B cell (primary cell): ENCODE measurements around the gene VAV2. TPM values are rescaled to one million over a fixed set of nuclear protein-coding genes. Genes with fewer than 3 reads are reported as not detected.

Source experiments
- ATAC-seq: fragments of 200-7000 bp; cut with Tn5 transposase; one replicate; pipeline ENCODE4 v1.10.0; 2021; ENCODE audit warnings: low read depth, mild to moderate bottlenecking, moderate number of reproducible peaks, moderate library complexity
- CTCF ChIA-PET: fragments of 350-600 bp; sonication (Branson Sonifier 250); formaldehyde crosslinking; loops from one replicate; lab custom pipeline; 2021; ENCODE audit warnings: antibody characterized with exemption, inconsistent platforms; lab: Charles Lee
- POLR2A ChIA-PET: fragments of 350-600 bp; sonication (Branson Sonifier 250); formaldehyde crosslinking; loops from one replicate; lab custom pipeline; 2021; ENCODE audit warnings: antibody characterized with exemption; lab: Charles Lee
- DNase-seq: peaks from one replicate; pipeline ENCODE4 v3.0.0; 2013
- H2AFZ ChIP-seq: 2 replicates; pipeline ENCODE4 v1.6.1; 2012; ENCODE audit warnings: mild to moderate bottlenecking, low read depth, low read length; ENCODE audit not compliant: insufficient read depth, poor library complexity, severe bottlenecking
- H3K27ac ChIP-seq, 2 donors: 1 replicate in 1 of 2; 2 replicates in 1 of 2; pipeline ENCODE4 v1.5.1; 2012 to 2013; ENCODE audit warnings: low read length in 2 of 2, mild to moderate bottlenecking in 2 of 2, moderate library complexity in 1 of 2
- H3K27me3 ChIP-seq, 4 experiments: fragments of 200-600 bp in 1 of 4; sonication (generic) in 1 of 4; replicated peaks in 1 of 4; 1 replicate in 2 of 4; 2 replicates in 2 of 4; pipeline versions ENCODE4 v1.6.1 to v1.7.0; 2013 to 2016; ENCODE audit warnings: low read length in 3 of 4, mild to moderate bottlenecking in 2 of 4, mixed read lengths in 1 of 4, moderate library complexity in 1 of 4; ENCODE audit not compliant: insufficient read depth in 4 of 4, control insufficient read depth in 3 of 4; ENCODE audit errors: control extremely low read depth in 1 of 4
- H3K36me3 ChIP-seq, 2 experiments: replicated peaks in 1 of 2; 1 replicate in 1 of 2; 2 replicates in 1 of 2; pipeline versions ENCODE4 v1.6.1 to v1.7.1; 2013; ENCODE audit warnings: low read length in 1 of 2; ENCODE audit not compliant: insufficient read depth in 2 of 2, control insufficient read depth in 1 of 2; ENCODE audit errors: control extremely low read depth in 1 of 2, extremely low read depth in 1 of 2
- H3K4me1 ChIP-seq, 2 donors: fragments of 200-600 bp in 1 of 2; sonication (generic) in 1 of 2; 1 replicate in 1 of 2; 2 replicates in 1 of 2; pipeline versions ENCODE4 v1.5.1 to v1.6.1; 2013 to 2017; ENCODE audit warnings: low read length in 2 of 2; ENCODE audit not compliant: control insufficient read depth in 2 of 2, insufficient read depth in 2 of 2
- H3K4me2 ChIP-seq: replicated peaks from 2 replicates; pipeline ENCODE3; 2012; ENCODE audit warnings: mild to moderate bottlenecking, low read depth, low read length; ENCODE audit not compliant: poor library complexity, severe bottlenecking
- H3K4me3 ChIP-seq, 5 experiments: fragments of 200-600 bp in 1 of 5; sonication (generic) in 1 of 5; 1 replicate in 3 of 5; 2 replicates in 2 of 5; pipeline versions ENCODE4 v1.5.1 to v1.7.0; 2011 to 2016; ENCODE audit warnings: low read length in 4 of 5, mild to moderate bottlenecking in 4 of 5, low read depth in 2 of 5, control low read depth in 1 of 5, moderate library complexity in 1 of 5; ENCODE audit not compliant: insufficient read depth in 1 of 5; ENCODE audit errors: control extremely low read depth in 1 of 5, extremely low read depth in 1 of 5
- H3K79me2 ChIP-seq: fragments of 200-600 bp; sonication (generic); one replicate; pipeline ENCODE4 v1.6.0; 2016; ENCODE audit warnings: low read length; ENCODE audit not compliant: control insufficient read depth, insufficient read depth
- H3K9ac ChIP-seq: fragments of 200-600 bp; sonication (generic); 2 replicates; pipeline ENCODE4 v1.6.1; 2017; ENCODE audit warnings: mild to moderate bottlenecking, low read length, moderate library complexity
- H3K9me3 ChIP-seq, 3 donors: one replicate each; pipeline versions ENCODE4 v1.6.1 to v1.7.1; 2013; ENCODE audit warnings: low read length in 2 of 3; ENCODE audit not compliant: control insufficient read depth in 2 of 3, insufficient read depth in 1 of 3; ENCODE audit errors: control extremely low read depth in 1 of 3
- H4K20me1 ChIP-seq: 2 replicates; pipeline ENCODE4 v1.6.0; 2012; ENCODE audit warnings: mild to moderate bottlenecking, low read length; ENCODE audit not compliant: insufficient read depth, control insufficient read depth, poor library complexity, severe bottlenecking
- H3K27ac Mint-ChIP-seq: one replicate; pipeline ENCODE4 v1.8.0; 2021; ENCODE audit warnings: mixed read lengths
- H3K27me3 Mint-ChIP-seq: one replicate; pipeline ENCODE4 v1.8.0; 2021; ENCODE audit warnings: mixed read lengths
- H3K4me1 Mint-ChIP-seq: one replicate; pipeline ENCODE4 v1.8.0; 2021; ENCODE audit warnings: mixed read lengths
- H3K4me3 Mint-ChIP-seq: one replicate; pipeline ENCODE4 v1.8.0; 2021; ENCODE audit warnings: mixed read lengths
- H3K9me3 Mint-ChIP-seq: one replicate; pipeline ENCODE4 v1.8.0; 2022; ENCODE audit warnings: mixed read lengths; ENCODE audit not compliant: insufficient read depth
- EZH2 ChIP-seq: IDR thresholded peaks from 2 replicates; pipeline ENCODE4 v1.6.1; 2012; ENCODE audit warnings: borderline replicate concordance, low read depth, mild to moderate bottlenecking, moderate library complexity, low read length; ENCODE audit not compliant: insufficient read depth, poor library complexity, severe bottlenecking
- WGBS: methylation state at CpG from one replicate; pipeline ENCODE4 v1.1.5; 2013; ENCODE audit warnings: missing lambda C conversion rate; ENCODE audit not compliant: insufficient coverage; 5-methylcytosine and 5-hydroxymethylcytosine counted together
- intact Hi-C: fragments of 100-400 bp; cut with micrococcal nuclease; formaldehyde crosslinking; loops from one replicate; pipeline ENCODE4 v1.10.0; 2022
- polyA plus RNA-seq: library from polyadenylated mRNA; depleted of rRNA; stranded (reverse); fragments of >200 nt; gene quantifications from 2 replicates; pipeline ENCODE4 v1.2.3, GENCODE V29; 2012
- total RNA-seq, 2 donors: library from RNA; stranded (reverse); fragments of 120-200 nt in 1 of 2; gene quantifications; 1 replicate in 1 of 2; 2 replicates in 1 of 2; pipeline versions ENCODE4 v1.2.3 to v1.2.4, GENCODE V29; 2013 to 2022
- TF ChIP-seq, protein P1 (sequence below): fragments of 200-600 bp; IDR thresholded peaks from one replicate; pipeline ENCODE4 v1.8.0; 2022; ENCODE audit warnings: antibody characterized with exemption, mild to moderate bottlenecking

The VAV2 gene
- total and polyA plus RNA-seq, 2 donors (not counting 1 experiment from before 2014, with no cell fraction given) = 34.4 to 128 TPM

DNA sequence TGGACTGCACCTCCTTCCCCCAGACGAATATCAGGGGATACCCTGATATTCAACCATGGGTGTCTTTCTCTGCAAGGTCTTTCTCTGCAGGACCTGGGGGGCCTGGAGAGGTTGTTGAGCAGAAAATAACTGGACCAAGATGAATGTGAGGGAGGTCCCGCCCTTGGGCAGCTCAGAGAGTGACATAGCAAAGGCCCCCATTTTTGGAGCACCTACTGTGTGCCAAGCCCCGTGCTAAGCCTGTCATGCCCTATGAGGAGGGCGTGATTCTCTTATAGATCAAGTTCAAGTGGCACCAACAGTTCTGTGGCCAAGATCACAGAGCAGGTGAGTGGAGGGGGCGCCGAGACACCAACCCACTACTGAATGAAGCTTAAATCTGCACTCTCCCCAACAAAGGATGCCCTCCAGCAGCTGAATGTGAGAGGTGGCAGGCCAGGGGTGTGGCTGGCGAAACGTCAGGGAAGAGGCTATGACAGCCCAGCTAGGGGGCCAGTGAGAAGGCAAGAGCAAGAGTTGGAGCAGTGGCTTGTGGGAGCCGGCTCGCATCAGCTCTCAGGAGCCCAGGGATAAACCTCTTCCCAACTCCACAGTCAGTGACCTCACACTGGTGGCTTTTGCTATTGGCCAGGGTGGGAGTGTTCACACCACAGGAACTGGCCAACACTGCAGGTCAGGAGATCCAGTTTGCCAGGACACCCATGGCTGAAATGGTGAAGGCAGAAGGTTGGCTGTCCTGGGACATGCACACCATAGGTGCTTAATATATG lies 259.3 kb downstream of the VAV2 start:
- intact Hi-C loops = no loop called here
- peaks cover 17 to 24% of the 10 kb centered on the region in 2 donors for H3K4me1 ChIP-seq
- DNase-seq (no peak), ATAC-seq (no peak)
- H4K20me1 ChIP-seq = no peaks in the 10 kb centered on the region
- H3K36me3 ChIP-seq = no peaks in the 10 kb centered on the region
- no peaks in the 10 kb centered on the region for H3K9me3 ChIP-seq
- H3K27me3 ChIP-seq = peaks cover 0 to 7% (median 0%) of the 10 kb centered on the region in 4 experiments
- no peak overlapping the region for H3K9ac ChIP-seq
- Mint-ChIP-seq H3K4me1 (peaks cover 34% of the 10 kb centered on the region), H3K27ac (no peak overlapping the region), H3K4me3 (no peak overlapping the region), H3K9me3 (no peaks in the 10 kb centered on the region), H3K27me3 (peaks cover 12% of the 10 kb centered on the region)
- ChIA-PET POLR2A (no interaction called here), CTCF (interaction anchor here (4.7 kb wide), 1 partner anchor 10 kb away, joined by 17 read pairs; no protein-coding TSS in a partner anchor)
- 80% methylated on average over 6 of the region's 10 CpGs for WGBS
- no peak overlapping the region for H3K4me3 ChIP-seq
- TF ChIP-seq EZH2 = no peak
- TF ChIP-seq, protein P1, sequence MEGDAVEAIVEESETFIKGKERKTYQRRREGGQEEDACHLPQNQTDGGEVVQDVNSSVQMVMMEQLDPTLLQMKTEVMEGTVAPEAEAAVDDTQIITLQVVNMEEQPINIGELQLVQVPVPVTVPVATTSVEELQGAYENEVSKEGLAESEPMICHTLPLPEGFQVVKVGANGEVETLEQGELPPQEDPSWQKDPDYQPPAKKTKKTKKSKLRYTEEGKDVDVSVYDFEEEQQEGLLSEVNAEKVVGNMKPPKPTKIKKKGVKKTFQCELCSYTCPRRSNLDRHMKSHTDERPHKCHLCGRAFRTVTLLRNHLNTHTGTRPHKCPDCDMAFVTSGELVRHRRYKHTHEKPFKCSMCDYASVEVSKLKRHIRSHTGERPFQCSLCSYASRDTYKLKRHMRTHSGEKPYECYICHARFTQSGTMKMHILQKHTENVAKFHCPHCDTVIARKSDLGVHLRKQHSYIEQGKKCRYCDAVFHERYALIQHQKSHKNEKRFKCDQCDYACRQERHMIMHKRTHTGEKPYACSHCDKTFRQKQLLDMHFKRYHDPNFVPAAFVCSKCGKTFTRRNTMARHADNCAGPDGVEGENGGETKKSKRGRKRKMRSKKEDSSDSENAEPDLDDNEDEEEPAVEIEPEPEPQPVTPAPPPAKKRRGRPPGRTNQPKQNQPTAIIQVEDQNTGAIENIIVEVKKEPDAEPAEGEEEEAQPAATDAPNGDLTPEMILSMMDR = no peak
- H3K27ac ChIP-seq = no peak overlapping the region
- H3K4me2 ChIP-seq = no peak overlapping the region
- no peak overlapping the region for H2AFZ ChIP-seq
- H3K79me2 ChIP-seq = no peaks in the 10 kb centered on the region

DNA sequence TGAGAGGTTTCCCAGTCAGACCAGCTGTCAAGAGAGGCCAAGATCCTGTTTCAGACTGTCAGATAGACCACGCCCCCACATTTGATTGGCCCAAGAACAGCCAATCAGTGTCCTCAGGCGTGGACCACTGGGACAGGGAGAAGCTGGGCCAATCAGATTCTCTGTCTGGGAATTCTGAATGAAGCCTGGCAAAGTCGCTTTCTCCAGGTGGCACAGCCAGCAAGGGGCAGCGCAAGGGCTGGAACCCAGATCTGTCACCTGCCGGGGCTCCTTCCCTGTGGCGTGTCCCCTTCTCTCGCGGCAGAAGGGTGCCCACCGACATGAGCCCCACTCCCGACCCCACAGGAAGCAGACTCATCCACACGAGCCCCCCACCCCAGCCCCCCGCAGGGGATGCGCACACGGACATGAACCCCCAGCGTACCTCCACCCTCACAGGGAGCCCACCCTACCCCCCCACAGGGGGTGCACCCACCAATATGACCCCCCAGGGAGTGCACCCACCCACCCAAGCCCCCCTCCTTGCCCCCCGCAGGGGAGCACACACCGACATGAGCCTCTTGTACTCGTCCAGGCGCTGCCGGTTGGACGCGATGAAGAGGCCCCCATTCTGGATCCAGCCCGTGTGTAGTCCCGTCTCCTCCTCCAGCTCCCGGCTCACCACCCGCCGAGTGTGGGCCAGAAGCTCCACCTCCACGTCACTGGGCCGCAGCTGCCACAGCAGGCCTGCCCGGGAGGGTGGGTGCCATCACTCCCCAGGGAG lies 260.1 kb downstream of the VAV2 start:
- Histone ChIP-seq H3K4me2 (no peak overlapping the region), H3K9ac (no peak overlapping the region), H3K79me2 (no peaks in the 10 kb centered on the region), H4K20me1 (no peaks in the 10 kb centered on the region), H3K27ac (no peak overlapping the region), H3K9me3 (no peaks in the 10 kb centered on the region), H3K4me3 (no peak overlapping the region), H3K36me3 (no peaks in the 10 kb centered on the region), H2AFZ (no peak overlapping the region), H3K27me3 (peaks cover 0 to 12% (median under 1%) of the 10 kb centered on the region in 4 experiments), H3K4me1 (peaks cover 17 to 20% of the 10 kb centered on the region in 2 donors)
- Mint-ChIP-seq H3K27ac (no peak overlapping the region), H3K27me3 (peaks cover 12% of the 10 kb centered on the region), H3K9me3 (no peaks in the 10 kb centered on the region), H3K4me3 (no peak overlapping the region), H3K4me1 (peaks cover 31% of the 10 kb centered on the region)
- POLR2A ChIA-PET = no interaction called here
- WGBS = 91% methylated on average over 20 of the region's 30 CpGs
- ATAC-seq (no peak), DNase-seq (no peak)
- CTCF ChIA-PET = interaction anchor here (4.7 kb wide), 1 partner anchor 11 kb away, joined by 17 read pairs; no protein-coding TSS in a partner anchor
- no peak for TF ChIP-seq EZH2
- TF ChIP-seq, protein P1 = no peak
- intact Hi-C loops = no loop called here
